Liver (tissue), 9 donors: ENCODE data around the gene ASPSCR1. TPM values are rescaled to one million over a fixed set of nuclear protein-coding genes. Genes with fewer than 3 reads are reported as not detected.

Experiments
- DNase-seq: peaks from one replicate; pipeline ENCODE4 v3.0.0-alpha.2; 2017; ENCODE audit warnings: low spot score
- H3K27ac ChIP-seq, 2 donors: one replicate each; pipeline ENCODE4 v1.7.0; 2013; ENCODE audit warnings: inconsistent platforms in 2 of 2, low read length in 2 of 2, control low read depth in 1 of 2, low read depth in 1 of 2, mild to moderate bottlenecking in 1 of 2
- H3K27me3 ChIP-seq, 4 donors: one replicate each; pipeline versions ENCODE4 v1.6.1 to v1.7.0; 2013; ENCODE audit warnings: low read length in 3 of 4, inconsistent platforms in 1 of 4, mild to moderate bottlenecking in 1 of 4, moderate library complexity in 1 of 4; ENCODE audit not compliant: control insufficient read depth in 4 of 4, insufficient read depth in 4 of 4
- H3K36me3 ChIP-seq, 4 donors: one replicate each; pipeline versions ENCODE4 v1.6.1 to v1.7.0; 2013; ENCODE audit warnings: low read length in 3 of 4, mild to moderate bottlenecking in 3 of 4, low read depth in 1 of 4, moderate library complexity in 1 of 4; ENCODE audit not compliant: control insufficient read depth in 4 of 4, insufficient read depth in 3 of 4
- H3K4me1 ChIP-seq, 4 donors: one replicate each; pipeline versions ENCODE4 v1.6.1 to v1.7.0; 2013; ENCODE audit warnings: low read length in 3 of 4, mild to moderate bottlenecking in 3 of 4, moderate library complexity in 1 of 4; ENCODE audit not compliant: control insufficient read depth in 4 of 4, insufficient read depth in 4 of 4
- H3K4me3 ChIP-seq, 3 donors: one replicate each; pipeline versions ENCODE4 v1.6.1 to v1.7.0; 2013; ENCODE audit warnings: low read length in 3 of 3, control low read depth in 1 of 3, low read depth in 1 of 3, mild to moderate bottlenecking in 1 of 3
- H3K9ac ChIP-seq, 2 donors: one replicate each; pipeline ENCODE4 v1.7.0; 2013; ENCODE audit warnings: low read length in 2 of 2, mild to moderate bottlenecking in 2 of 2, moderate library complexity in 2 of 2, control low read depth in 1 of 2, low read depth in 1 of 2
- H3K9me3 ChIP-seq, 4 donors: one replicate each; pipeline versions ENCODE4 v1.6.1 to v1.7.0; 2013; ENCODE audit warnings: low read length in 3 of 4; ENCODE audit not compliant: control insufficient read depth in 4 of 4
- FOXA1 ChIP-seq: IDR thresholded peaks from 2 replicates; pipeline ENCODE4 v1.6.1; 2016; ENCODE audit warnings: antibody characterized with exemption
- FOXA2 ChIP-seq: IDR thresholded peaks from 2 replicates; pipeline ENCODE4 v1.6.1; 2016; ENCODE audit warnings: antibody characterized with exemption
- JUND ChIP-seq, 2 donors: IDR thresholded peaks; 2 replicates each; pipeline ENCODE4 v1.6.1; 2016; ENCODE audit warnings: antibody characterized with exemption in 2 of 2
- NR2F2 ChIP-seq: IDR thresholded peaks from 2 replicates; pipeline ENCODE4 v1.6.1; 2016; ENCODE audit warnings: antibody characterized with exemption
- RAD21 ChIP-seq, 2 donors: IDR thresholded peaks; 2 replicates each; pipeline ENCODE4 v1.6.1; 2016; ENCODE audit warnings: antibody characterized with exemption in 2 of 2, mild to moderate bottlenecking in 2 of 2
- SP1 ChIP-seq: IDR thresholded peaks from 2 replicates; pipeline ENCODE4 v1.6.1; 2018; ENCODE audit warnings: antibody characterized with exemption, mild to moderate bottlenecking
- TAF1 ChIP-seq: conservative IDR thresholded peaks from 2 replicates; pipeline ENCODE4 v1.6.1; 2016; ENCODE audit warnings: antibody characterized with exemption, mild to moderate bottlenecking
- YY1 ChIP-seq: IDR thresholded peaks from 2 replicates; pipeline ENCODE4 v1.6.1; 2016; ENCODE audit warnings: antibody characterized with exemption, mild to moderate bottlenecking
- WGBS: extraction: QIAGEN DNeasy Blood & Tissue Kit; methylation state at CpG from one replicate; pipeline ENCODE4 v1.1.7; 2013; 5-methylcytosine and 5-hydroxymethylcytosine counted together
- polyA plus RNA-seq, 2 donors: library from polyadenylated mRNA; stranded (reverse) in 1 of 2; unstranded in 1 of 2; fragments of 200-250 nt in 1 of 2; fragments of >200 nt in 1 of 2; fragmentation: Nextera tagmentation in 1 of 2; extraction: Ambion mirVana in 1 of 2; gene quantifications; one replicate each; pipeline versions ENCODE4 v1.2.1 to v1.2.3, GENCODE V29; 2013 to 2015
- total RNA-seq, 2 donors: library from RNA; depleted of rRNA; stranded (reverse); fragments of >200 nt; gene quantifications; one replicate each; pipeline ENCODE4 v1.2.3, GENCODE V29; 2014
- TF ChIP-seq, protein P1 (sequence below): fragments of 150-350 bp; IDR thresholded peaks from 2 replicates; pipeline ENCODE4 v1.5.1; 2017; ENCODE audit warnings: improper control_type of control experiment, low read depth, low read length; ENCODE audit not compliant: missing input control
- TF ChIP-seq, protein P2 (sequence below): IDR thresholded peaks from 2 replicates; pipeline ENCODE4 v1.6.1; 2016; ENCODE audit warnings: antibody characterized with exemption
- TF ChIP-seq, protein P3 (sequence below): IDR thresholded peaks from 2 replicates; pipeline ENCODE4 v1.6.1; 2016; ENCODE audit warnings: antibody characterized with exemption
- donor health status: healthy.
- donor health status: healthy.
- donor health status: healthy.
- donor health status: healthy.
- donor health status: healthy.

The ASPSCR1 gene
- total and polyA plus RNA-seq, 4 donors = 17.8 to 26.2 (median 20.4) TPM

DNA sequence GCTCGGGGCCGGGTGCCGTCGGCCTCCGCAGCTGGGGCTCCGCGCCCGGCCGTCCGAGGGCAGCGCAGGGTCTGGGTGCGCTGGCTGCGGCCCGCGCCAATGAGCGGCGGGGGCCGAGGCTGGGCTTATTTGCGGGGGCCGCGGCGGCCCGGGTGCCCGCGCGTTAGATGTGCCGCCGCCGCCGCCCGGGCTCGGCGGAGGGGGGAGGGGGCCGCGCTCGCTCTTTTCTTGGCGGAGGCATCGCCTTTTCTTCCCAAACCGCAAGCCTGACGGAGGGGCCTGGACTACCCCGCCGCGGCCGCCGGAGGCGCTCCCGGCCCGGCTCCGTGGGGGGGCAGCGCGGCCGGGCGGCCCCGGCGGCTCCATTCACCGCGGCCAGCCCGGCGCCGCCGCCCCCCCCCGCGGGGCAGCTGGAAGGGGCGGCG lies 16.3 kb upstream of the ASPSCR1 start, which contains the start of gene NOTUM:
Gene NOTUM (minus strand): TSS at position 101 of the 425 bp plus-strand sequence. CDS start 278 bp downstream, outside the sequence.
- Histone ChIP-seq H3K36me3 (no peaks in the 10 kb centered on the region), H3K9me3 (no peaks in the 10 kb centered on the region), H3K4me3 (peak within 1 kb of the TSS in 2 of 3 donors; percentile 62 to 64), H3K9ac (no peak within 1 kb of the TSS), H3K27me3 (no peaks in the 10 kb centered on the region), H3K4me1 (peaks cover 7 to 20% (median 14%) of the 10 kb centered on the region in 4 donors), H3K27ac (peak within 1 kb of the TSS; percentile 64 to 69)
- DNase-seq = no peak
- under 1% methylated on average over 65 of the region's 65 CpGs for WGBS
- TF ChIP-seq, protein P1, sequence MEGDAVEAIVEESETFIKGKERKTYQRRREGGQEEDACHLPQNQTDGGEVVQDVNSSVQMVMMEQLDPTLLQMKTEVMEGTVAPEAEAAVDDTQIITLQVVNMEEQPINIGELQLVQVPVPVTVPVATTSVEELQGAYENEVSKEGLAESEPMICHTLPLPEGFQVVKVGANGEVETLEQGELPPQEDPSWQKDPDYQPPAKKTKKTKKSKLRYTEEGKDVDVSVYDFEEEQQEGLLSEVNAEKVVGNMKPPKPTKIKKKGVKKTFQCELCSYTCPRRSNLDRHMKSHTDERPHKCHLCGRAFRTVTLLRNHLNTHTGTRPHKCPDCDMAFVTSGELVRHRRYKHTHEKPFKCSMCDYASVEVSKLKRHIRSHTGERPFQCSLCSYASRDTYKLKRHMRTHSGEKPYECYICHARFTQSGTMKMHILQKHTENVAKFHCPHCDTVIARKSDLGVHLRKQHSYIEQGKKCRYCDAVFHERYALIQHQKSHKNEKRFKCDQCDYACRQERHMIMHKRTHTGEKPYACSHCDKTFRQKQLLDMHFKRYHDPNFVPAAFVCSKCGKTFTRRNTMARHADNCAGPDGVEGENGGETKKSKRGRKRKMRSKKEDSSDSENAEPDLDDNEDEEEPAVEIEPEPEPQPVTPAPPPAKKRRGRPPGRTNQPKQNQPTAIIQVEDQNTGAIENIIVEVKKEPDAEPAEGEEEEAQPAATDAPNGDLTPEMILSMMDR = peak; percentile 25
- TF ChIP-seq NR2F2 = no peak

DNA sequence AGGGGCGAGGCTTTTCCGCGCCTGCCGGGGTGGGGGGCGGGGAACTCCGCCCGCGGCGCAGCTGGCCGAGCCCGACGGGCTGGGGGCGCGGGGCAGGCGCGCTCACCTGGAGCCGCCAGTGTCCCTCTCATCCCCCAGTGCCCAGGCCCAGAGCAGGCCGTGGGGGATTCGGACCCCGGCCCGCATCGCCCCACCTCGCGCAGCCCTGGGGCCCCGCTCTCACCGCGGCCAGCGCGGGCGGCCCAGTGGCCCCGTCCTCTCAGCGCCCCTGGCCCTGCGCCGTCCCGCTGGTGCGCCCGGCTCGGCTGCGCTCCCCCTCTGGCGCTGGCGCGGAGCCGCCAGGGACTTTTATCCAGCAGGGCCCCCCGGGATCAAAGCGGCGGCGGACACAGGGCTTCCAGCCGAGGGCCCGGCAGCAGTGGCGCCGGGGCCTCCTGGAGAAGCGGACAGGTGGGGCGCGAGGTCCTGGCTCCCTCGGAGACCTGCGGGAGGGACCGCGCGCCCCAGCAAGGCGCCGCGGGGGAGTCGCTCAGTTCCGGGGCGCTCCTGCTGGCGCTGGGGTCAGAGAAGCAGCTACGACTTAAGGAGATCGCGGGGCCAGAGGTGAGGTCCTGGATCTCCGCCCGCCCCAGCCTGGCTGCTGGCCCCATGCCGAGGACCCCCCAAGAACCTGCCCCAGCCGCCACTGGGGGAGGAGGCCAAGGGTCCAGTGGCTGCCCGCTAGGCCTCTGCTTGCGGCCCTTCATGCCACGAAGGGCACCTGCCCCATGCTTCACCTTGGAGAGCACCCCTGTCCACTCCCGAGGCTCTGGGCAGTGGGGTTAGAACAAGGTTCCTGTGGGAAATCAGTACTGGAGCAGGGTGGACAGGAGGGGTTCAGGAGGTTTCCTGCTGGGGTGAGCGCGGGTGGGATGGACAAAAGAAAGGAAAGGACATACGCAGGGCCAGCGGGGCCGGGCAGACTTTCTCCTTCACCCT lies 15.6 kb upstream of the ASPSCR1 start:
- H3K9ac ChIP-seq = no peak overlapping the region
- peaks cover 7 to 23% (median 15%) of the 10 kb centered on the region in 4 donors for H3K4me1 ChIP-seq
- H3K36me3 ChIP-seq = no peaks in the 10 kb centered on the region
- DNase-seq = no peak
- H3K9me3 ChIP-seq = no peaks in the 10 kb centered on the region
- TF ChIP-seq, protein P2, sequence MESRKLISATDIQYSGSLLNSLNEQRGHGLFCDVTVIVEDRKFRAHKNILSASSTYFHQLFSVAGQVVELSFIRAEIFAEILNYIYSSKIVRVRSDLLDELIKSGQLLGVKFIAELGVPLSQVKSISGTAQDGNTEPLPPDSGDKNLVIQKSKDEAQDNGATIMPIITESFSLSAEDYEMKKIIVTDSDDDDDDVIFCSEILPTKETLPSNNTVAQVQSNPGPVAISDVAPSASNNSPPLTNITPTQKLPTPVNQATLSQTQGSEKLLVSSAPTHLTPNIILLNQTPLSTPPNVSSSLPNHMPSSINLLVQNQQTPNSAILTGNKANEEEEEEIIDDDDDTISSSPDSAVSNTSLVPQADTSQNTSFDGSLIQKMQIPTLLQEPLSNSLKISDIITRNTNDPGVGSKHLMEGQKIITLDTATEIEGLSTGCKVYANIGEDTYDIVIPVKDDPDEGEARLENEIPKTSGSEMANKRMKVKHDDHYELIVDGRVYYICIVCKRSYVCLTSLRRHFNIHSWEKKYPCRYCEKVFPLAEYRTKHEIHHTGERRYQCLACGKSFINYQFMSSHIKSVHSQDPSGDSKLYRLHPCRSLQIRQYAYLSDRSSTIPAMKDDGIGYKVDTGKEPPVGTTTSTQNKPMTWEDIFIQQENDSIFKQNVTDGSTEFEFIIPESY = no peak
- TF ChIP-seq FOXA1 = no peak
- TF ChIP-seq, protein P3, sequence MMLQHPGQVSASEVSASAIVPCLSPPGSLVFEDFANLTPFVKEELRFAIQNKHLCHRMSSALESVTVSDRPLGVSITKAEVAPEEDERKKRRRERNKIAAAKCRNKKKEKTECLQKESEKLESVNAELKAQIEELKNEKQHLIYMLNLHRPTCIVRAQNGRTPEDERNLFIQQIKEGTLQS = no peak
- TF ChIP-seq TAF1 = no peak
- no peak for TF ChIP-seq YY1
- TF ChIP-seq RAD21 (IDR thresholded peaks at IDR 0.05) = no peak
- TF ChIP-seq FOXA2 = no peak
- TF ChIP-seq JUND (IDR thresholded peaks at IDR 0.05) = no peak
- no peak for TF ChIP-seq SP1
- H3K27me3 ChIP-seq = no peaks in the 10 kb centered on the region
- 41% methylated on average over 82 of the region's 82 CpGs for WGBS
- H3K4me3 ChIP-seq = peak overlapping the region in 1 of 3 donors; percentile 64
- no peak overlapping the region for H3K27ac ChIP-seq
